Endothelial cell of umbilical vein (primary cell): Measurements from ENCODE around the gene NOD1. TPM values are rescaled to one million over a fixed set of nuclear protein-coding genes. Genes with fewer than 3 reads are reported as not detected.

Experiments
- BruUV-seq: library from RNA; stranded (reverse); fragments of 400-500 nt; replicated peaks from 2 replicates; lab custom pipeline; 2021; lab: Mats Ljungman, UMichigan
- CTCF ChIA-PET: fragments of 300-600, 350-600 bp; sonication (Branson Sonifier 250); formaldehyde crosslinking; loops from one replicate; lab custom pipeline; 2021; ENCODE audit warnings: antibody characterized with exemption, inconsistent platforms; lab: Charles Lee
- POLR2A ChIA-PET: fragments of 300-600, 350-600 bp; sonication (Branson Sonifier 250); formaldehyde crosslinking; loops from one replicate; lab custom pipeline; 2021; ENCODE audit warnings: antibody characterized with exemption, inconsistent platforms; lab: Charles Lee
- DNase-seq: peaks from one replicate; pipeline ENCODE4 v3.0.0-alpha.2; 2011; ENCODE audit warnings: low read depth, low spot score
- FAIRE-seq: peaks from 2 replicates; lab custom pipeline; 2011; peaks lifted over from hg19 to GRCh38; lab: Jason Lieb, UNC
- H2AFZ ChIP-seq: 2 replicates; pipeline ENCODE4 v1.6.0; 2012; ENCODE audit warnings: low read depth, low read length, control low read depth, inconsistent platforms
- H3K27ac ChIP-seq: 2 replicates; pipeline ENCODE4 v1.5.1; 2011; ENCODE audit warnings: low read depth, mild to moderate bottlenecking, control low read depth, low read length, moderate library complexity; ENCODE audit not compliant: insufficient read depth
- H3K27me3 ChIP-seq, 2 experiments: 2 replicates each; pipeline versions ENCODE4 v1.6.0 to v1.6.1; 2011; ENCODE audit warnings: low read length in 2 of 2, mixed read lengths in 1 of 2; ENCODE audit not compliant: control insufficient read depth in 2 of 2, insufficient read depth in 2 of 2
- H3K36me3 ChIP-seq, 2 experiments: 2 replicates in 1 of 2; 3 replicates in 1 of 2; pipeline ENCODE4 v1.5.1; 2011; ENCODE audit warnings: low read length in 2 of 2, mild to moderate bottlenecking in 1 of 2, moderate library complexity in 1 of 2; ENCODE audit not compliant: control insufficient read depth in 2 of 2, insufficient read depth in 2 of 2; ENCODE audit errors: extremely low read depth in 1 of 2
- H3K4me1 ChIP-seq: 3 replicates; pipeline ENCODE4 v1.5.1; 2011; ENCODE audit warnings: mild to moderate bottlenecking, low read length; ENCODE audit not compliant: control insufficient read depth, insufficient read depth; ENCODE audit errors: extremely low read depth
- H3K4me2 ChIP-seq: 2 replicates; pipeline ENCODE4 v1.6.1; 2011; ENCODE audit warnings: low read length, control low read depth, mixed read lengths; ENCODE audit not compliant: insufficient read depth
- H3K4me3 ChIP-seq, 3 experiments: fragments of 200-600 bp in 1 of 3; sonication (generic), shearing (Covaris generic) in 1 of 3; replicated peaks in 1 of 3; 2 replicates each; pipeline ENCODE4 v1.5.1; 2011 to 2016; ENCODE audit warnings: control low read depth in 3 of 3, low read length in 3 of 3, mild to moderate bottlenecking in 2 of 3, inconsistent platforms in 1 of 3, low read depth in 1 of 3, moderate library complexity in 1 of 3; ENCODE audit not compliant: insufficient read depth in 1 of 3
- H3K79me2 ChIP-seq: 2 replicates; pipeline ENCODE4 v1.6.0; 2012; ENCODE audit warnings: low read length, inconsistent platforms; ENCODE audit not compliant: control insufficient read depth, insufficient read depth
- H3K9ac ChIP-seq: replicated peaks from 2 replicates; pipeline ENCODE3; 2011; ENCODE audit warnings: low read length, control low read depth; ENCODE audit not compliant: insufficient read depth; ENCODE audit errors: extremely low read depth
- H3K9me1 ChIP-seq: replicated peaks from 3 replicates; pipeline ENCODE4 v1.6.0; 2011; ENCODE audit warnings: mild to moderate bottlenecking, low read length; ENCODE audit not compliant: control insufficient read depth, insufficient read depth; ENCODE audit errors: extremely low read depth
- H3K9me3 ChIP-seq: replicated peaks from 2 replicates; pipeline ENCODE4 v1.5.1; 2012; ENCODE audit warnings: low read length, inconsistent platforms; ENCODE audit not compliant: control insufficient read depth, insufficient read depth
- H4K20me1 ChIP-seq: replicated peaks from 2 replicates; pipeline ENCODE3; 2011; ENCODE audit warnings: mild to moderate bottlenecking, low read length; ENCODE audit not compliant: control insufficient read depth, insufficient read depth; ENCODE audit errors: extremely low read depth
- CTCF ChIP-seq, 2 donors: IDR thresholded peaks; 1 replicate in 1 of 2; 2 replicates in 1 of 2; pipeline ENCODE4 v1.5.1; 2011; ENCODE audit warnings: low read length in 2 of 2, mild to moderate bottlenecking in 2 of 2, moderate library complexity in 2 of 2, control low read depth in 1 of 2, inconsistent platforms in 1 of 2, low read depth in 1 of 2; ENCODE audit not compliant: insufficient read depth in 1 of 2; ENCODE audit errors: extremely low read depth in 1 of 2
- EZH2 ChIP-seq: IDR thresholded peaks from 2 replicates; pipeline ENCODE4 v1.6.1; 2012; ENCODE audit warnings: borderline replicate concordance, low read depth, mild to moderate bottlenecking, moderate library complexity, low read length, inconsistent platforms; ENCODE audit not compliant: severe bottlenecking
- FOS ChIP-seq: IDR thresholded peaks from 2 replicates; pipeline ENCODE4 v1.6.1; 2011; ENCODE audit warnings: mild to moderate bottlenecking, low read length, moderate library complexity, borderline replicate concordance; ENCODE audit not compliant: insufficient read depth
- GATA2 ChIP-seq: IDR thresholded peaks from 2 replicates; pipeline ENCODE4 v1.7.0; 2011; ENCODE audit warnings: low read depth, mild to moderate bottlenecking, moderate library complexity, mixed read lengths, low read length; ENCODE audit not compliant: insufficient read length, insufficient read depth
- JUN ChIP-seq: IDR thresholded peaks from 2 replicates; pipeline ENCODE4 v1.6.1; 2011; ENCODE audit warnings: borderline replicate concordance, low read depth; ENCODE audit not compliant: insufficient read length, insufficient read depth
- MAX ChIP-seq: IDR thresholded peaks from 2 replicates; pipeline ENCODE4 v1.6.1; 2011; ENCODE audit not compliant: insufficient read depth, insufficient read length
- MYC ChIP-seq: IDR thresholded peaks from one replicate; pipeline ENCODE4 v1.6.1; 2011; ENCODE audit warnings: mild to moderate bottlenecking, low read depth, low read length
- POLR2A ChIP-seq: IDR thresholded peaks from 2 replicates; pipeline ENCODE4 v1.6.1; 2012; ENCODE audit warnings: low read depth, mild to moderate bottlenecking, control low read depth, low read length
- POLR2AphosphoS5 ChIP-seq: IDR thresholded peaks from 2 replicates; pipeline ENCODE4 v1.6.1; 2012; ENCODE audit warnings: low read depth, mild to moderate bottlenecking, control low read depth, low read length, moderate library complexity; ENCODE audit not compliant: insufficient read depth
- dilution Hi-C: fragments of 300-500 bp; cut with MboI; formaldehyde crosslinking; loops from one replicate; pipeline ENCODE4 v1.15.0; 2019; ENCODE audit warnings: low sequenced_read_pairs; ENCODE audit not compliant: extremely low pct_ligation_motif_present
- intact Hi-C: fragments of 100-400 bp; cut with micrococcal nuclease; formaldehyde crosslinking; loops from one replicate; pipeline ENCODE4 v1.10.0; 2022
- polyA plus RNA-seq, 4 experiments: library from polyadenylated mRNA; depleted of rRNA in 3 of 4; stranded (reverse) in 3 of 4; unstranded in 1 of 4; fragments of >200 nt; gene quantifications; 2 replicates each; pipeline versions ENCODE4 v1.2.1 to v1.2.3, GENCODE V29; 2011 to 2012; ENCODE audit warnings: missing spikeins in 1 of 4
- total RNA-seq: library from RNA; stranded (reverse); gene quantifications from 2 replicates; pipeline ENCODE4 v1.2.3, GENCODE V29; 2021

Gene NOD1
- total and polyA plus RNA-seq, 2 donors (not counting 3 experiments of a cell fraction or from before 2014, with no cell fraction given): 22.1 to 39.2 TPM

- no peak for DNase-seq
- no peak overlapping the region for H3K4me3 ChIP-seq
- H4K20me1 ChIP-seq: no peaks in the 10 kb centered on the region
- FAIRE-seq: no peak
- H2AFZ ChIP-seq: no peak overlapping the region
- BruUV-seq: no TSS peak
- H3K9me1 ChIP-seq: no peaks in the 10 kb centered on the region
- CTCF ChIA-PET: interaction anchor here (1.1 to 1.4 kb wide), 2 partner anchors 9 to 212 kb away, joined by 3 to 4 read pairs; partner anchors contain the start of gene NOD1
- intact Hi-C loops: no loop called here
- no peaks in the 10 kb centered on the region for H3K27me3 ChIP-seq
- H3K36me3 ChIP-seq: no peaks in the 10 kb centered on the region
- no peak overlapping the region for H3K4me2 ChIP-seq
- POLR2A ChIA-PET: no interaction called here
- no peaks in the 10 kb centered on the region for H3K79me2 ChIP-seq
- TF ChIP-seq GATA2 (no peak), MAX (no peak), JUN (no peak), POLR2A (no peak), POLR2AphosphoS5 (no peak), FOS (no peak), MYC (no peak), EZH2 (no peak), CTCF (IDR thresholded peaks at IDR 0.05; ENCODE audit: extremely low read depth in 1 of 2, insufficient read depth in 1 of 2, low read depth in 1 of 2, low read length in 2 of 2) (no peak)
- dilution Hi-C loops: no loop called here
- H3K9ac ChIP-seq: no peak overlapping the region
- no peaks in the 10 kb centered on the region for H3K9me3 ChIP-seq
- H3K4me1 ChIP-seq: no peaks in the 10 kb centered on the region
- H3K27ac ChIP-seq: no peak overlapping the region
These were observed 8.8 kb upstream of the NOD1 start for GRCh38 chr7:30487371-30487770.
